Fibroblast of villous mesenchyme (primary cell): ENCODE data around the gene ARFGEF3. TPM values are rescaled to one million over a fixed set of nuclear protein-coding genes. Genes with fewer than 3 reads are reported as not detected.
"Not testable (repeated sequence)": the region's sequence is repeated elsewhere in the genome, so short reads cannot be mapped to it uniquely, and the experiment has no call there.

Experiments used
- DNase-seq: peaks from one replicate; pipeline ENCODE4 v3.0.0-alpha.2; 2010; ENCODE audit warnings: low read depth
- H3K4me3 ChIP-seq: 2 replicates; pipeline ENCODE4 v1.5.1; 2011; ENCODE audit warnings: low read depth, mild to moderate bottlenecking, low read length
- CTCF ChIP-seq: IDR thresholded peaks from 2 replicates; pipeline ENCODE4 v1.5.1; 2012; ENCODE audit warnings: low read depth, mild to moderate bottlenecking, low read length; ENCODE audit not compliant: insufficient read depth
- total RNA-seq: library from RNA; depleted of rRNA; stranded (reverse); fragments of >200 nt; gene quantifications from 2 replicates; pipeline ENCODE4 v1.2.3, GENCODE V29; 2012

Gene ARFGEF3
- total RNA-seq, 1 donor, result under 0.01 TPM

- TF ChIP-seq CTCF, result no peak
- H3K4me3 ChIP-seq, result no peak overlapping the region
- DNase-seq, result no peak
These were observed 186.1 kb downstream of the ARFGEF3 start for GRCh38 chr6:138347864-138348263.

- no peak for DNase-seq
- H3K4me3 ChIP-seq, result no peak overlapping the region
- TF ChIP-seq CTCF, result no peak
These were observed 188.2 kb downstream of the ARFGEF3 start for GRCh38 chr6:138349891-138350290.

GRCh38 chr6:138357928-138358327 is 196.2 kb downstream of the ARFGEF3 start:
- no peak for DNase-seq
- H3K4me3 ChIP-seq, result no peak overlapping the region
- TF ChIP-seq CTCF, result no peak

- H3K4me3 ChIP-seq, DNase-seq: not testable (repeated sequence)
These were observed 206.9 kb downstream of the ARFGEF3 start for GRCh38 chr6:138368684-138369083.

GRCh38 chr6:138370631-138371451 is 209.1 kb downstream of the ARFGEF3 start:
- no peak for DNase-seq
- no peak overlapping the region for H3K4me3 ChIP-seq
- no peak for TF ChIP-seq CTCF

GRCh38 chr6:138371452-138371711 is 209.6 kb downstream of the ARFGEF3 start:
- no peak overlapping the region for H3K4me3 ChIP-seq
- no peak for TF ChIP-seq CTCF
- DNase-seq, result no peak

- no peak overlapping the region for H3K4me3 ChIP-seq
- peak; percentile 1 for DNase-seq
- TF ChIP-seq CTCF, result no peak
These were observed 210.0 kb downstream of the ARFGEF3 start for GRCh38 chr6:138371720-138372119.
